C1 segment of cervical spinal cord (tissue), 14 donors: ENCODE measurements around the gene SEMA4D.

ENCODE experiments used
- DNase-seq, 14 donors: peaks; one replicate each; lab custom pipeline; 2025; lab: John Stamatoyannopoulos, UW

Gene SEMA4D, protein sequence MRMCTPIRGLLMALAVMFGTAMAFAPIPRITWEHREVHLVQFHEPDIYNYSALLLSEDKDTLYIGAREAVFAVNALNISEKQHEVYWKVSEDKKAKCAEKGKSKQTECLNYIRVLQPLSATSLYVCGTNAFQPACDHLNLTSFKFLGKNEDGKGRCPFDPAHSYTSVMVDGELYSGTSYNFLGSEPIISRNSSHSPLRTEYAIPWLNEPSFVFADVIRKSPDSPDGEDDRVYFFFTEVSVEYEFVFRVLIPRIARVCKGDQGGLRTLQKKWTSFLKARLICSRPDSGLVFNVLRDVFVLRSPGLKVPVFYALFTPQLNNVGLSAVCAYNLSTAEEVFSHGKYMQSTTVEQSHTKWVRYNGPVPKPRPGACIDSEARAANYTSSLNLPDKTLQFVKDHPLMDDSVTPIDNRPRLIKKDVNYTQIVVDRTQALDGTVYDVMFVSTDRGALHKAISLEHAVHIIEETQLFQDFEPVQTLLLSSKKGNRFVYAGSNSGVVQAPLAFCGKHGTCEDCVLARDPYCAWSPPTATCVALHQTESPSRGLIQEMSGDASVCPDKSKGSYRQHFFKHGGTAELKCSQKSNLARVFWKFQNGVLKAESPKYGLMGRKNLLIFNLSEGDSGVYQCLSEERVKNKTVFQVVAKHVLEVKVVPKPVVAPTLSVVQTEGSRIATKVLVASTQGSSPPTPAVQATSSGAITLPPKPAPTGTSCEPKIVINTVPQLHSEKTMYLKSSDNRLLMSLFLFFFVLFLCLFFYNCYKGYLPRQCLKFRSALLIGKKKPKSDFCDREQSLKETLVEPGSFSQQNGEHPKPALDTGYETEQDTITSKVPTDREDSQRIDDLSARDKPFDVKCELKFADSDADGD

GRCh38 chr9:89497978-89498851, at the start of gene SEMA4D:
TSS of gene SEMA4D (minus strand) at chr9:89498113. CDS start at chr9:89405456, 92,657 bp downstream.
- DNase-seq: peak in 8 of 14 donors; percentile 32 to 74 (median 60)

- DNase-seq: no peak
Observed at GRCh38 chr9:89547000-89547399, 49.1 kb upstream of the SEMA4D start.

DNA sequence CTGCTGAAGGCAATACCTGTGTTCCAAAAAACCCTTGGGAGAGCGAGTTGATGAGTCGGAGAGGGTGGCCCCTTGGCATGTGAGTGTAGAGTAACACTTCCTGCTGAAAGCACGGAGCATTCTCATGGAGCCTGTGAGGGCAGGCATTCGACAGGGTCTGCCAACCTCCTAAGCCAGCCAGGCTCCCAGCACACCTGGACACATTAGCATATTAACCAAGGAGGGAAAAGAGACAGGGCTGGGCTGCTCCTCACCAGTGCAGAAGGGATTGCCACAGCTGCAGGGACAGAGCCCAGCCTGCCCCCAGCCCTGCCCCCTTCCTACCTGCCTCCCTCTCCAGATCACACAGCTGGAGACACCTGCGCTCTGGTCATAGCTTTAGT, 46.4 kb upstream of the SEMA4D start:
- DNase-seq: no peak

DNA sequence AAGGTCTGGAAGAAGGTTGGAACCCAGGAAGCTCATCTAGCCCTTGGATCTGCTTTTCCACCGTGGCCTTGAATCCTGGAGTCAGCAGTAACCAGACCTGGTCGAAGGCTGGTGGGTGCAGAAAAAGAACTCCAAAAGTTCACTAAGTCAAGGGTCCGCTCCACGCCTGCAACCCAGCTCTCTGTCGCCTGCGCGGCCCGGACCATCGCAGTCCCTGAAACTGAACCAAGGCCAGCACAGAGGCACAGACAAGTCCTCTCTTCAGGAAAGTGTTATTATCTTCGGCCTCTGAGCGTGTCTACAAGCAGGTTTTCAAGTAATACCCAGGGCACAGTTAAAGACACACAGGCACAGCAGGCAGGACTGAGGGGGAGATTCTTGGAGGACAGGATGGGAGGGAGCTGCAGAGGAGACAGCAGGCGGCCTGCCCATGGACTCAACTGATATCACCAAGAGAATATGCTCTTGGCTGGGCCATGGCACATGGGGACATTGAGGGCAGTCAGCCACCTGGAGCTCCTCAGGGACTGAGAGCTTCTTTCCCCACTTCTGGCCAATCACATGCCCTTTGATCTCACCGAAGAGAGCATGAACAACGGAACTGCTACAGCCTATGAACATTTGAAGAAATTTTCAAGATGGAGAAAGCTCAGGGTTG, 45.8 kb upstream of the SEMA4D start:
- DNase-seq: no peak

DNA sequence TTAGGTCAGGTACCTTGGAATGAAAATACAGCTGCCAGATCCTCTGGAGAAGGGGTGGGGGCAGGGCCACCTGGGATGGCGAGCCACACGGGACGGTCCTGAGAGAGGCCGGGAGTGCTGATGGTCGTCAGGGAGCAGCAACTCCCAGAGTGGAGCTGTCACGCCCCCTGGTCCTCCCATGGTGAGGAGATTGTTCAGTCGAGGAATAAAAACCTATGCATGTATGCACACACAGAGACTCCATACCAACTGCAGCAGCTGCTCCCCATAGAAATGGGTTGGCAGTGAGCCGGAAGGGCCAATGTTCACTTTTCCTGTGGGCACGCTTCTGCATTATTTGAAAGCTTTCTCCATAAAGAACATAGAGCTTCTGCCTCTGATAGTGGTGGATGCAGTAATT, 45.2 kb upstream of the SEMA4D start:
- DNase-seq: no peak

DNA sequence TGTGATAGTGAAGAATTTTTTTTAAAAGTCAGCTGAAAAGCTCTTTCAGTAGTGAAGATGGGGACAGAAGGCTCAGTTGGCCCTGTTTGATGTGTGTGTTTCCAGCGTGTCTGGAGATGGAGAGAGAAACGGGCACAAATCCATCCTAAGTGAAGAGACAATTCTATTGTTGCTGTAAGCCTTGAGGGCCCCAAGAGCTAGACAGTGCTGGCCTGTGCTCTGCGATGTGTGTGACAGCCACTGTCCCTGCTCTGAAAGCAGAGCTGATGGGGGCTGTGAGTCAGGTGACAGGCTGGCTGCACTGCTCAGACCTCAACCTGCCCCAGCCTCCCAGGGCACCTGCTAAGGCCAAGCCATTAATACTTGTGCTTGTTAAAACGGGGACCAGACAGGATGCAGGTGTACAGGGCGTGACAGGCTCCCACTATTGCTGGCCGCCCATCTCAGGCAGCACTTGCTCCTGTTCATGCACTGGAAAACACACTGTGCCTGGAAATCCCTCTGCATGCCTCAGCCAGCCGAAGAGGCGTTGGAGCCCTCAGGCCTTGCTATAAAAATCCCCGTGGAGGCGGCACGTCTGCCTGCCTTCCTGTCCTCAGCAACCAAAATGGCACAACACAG, 44.6 kb upstream of the SEMA4D start:
- DNase-seq: peak in 11 of 14 donors; percentile 16 to 81 (median 60)

- DNase-seq: no peak
Observed at GRCh38 chr9:89541798-89542197, 43.9 kb upstream of the SEMA4D start.

DNA sequence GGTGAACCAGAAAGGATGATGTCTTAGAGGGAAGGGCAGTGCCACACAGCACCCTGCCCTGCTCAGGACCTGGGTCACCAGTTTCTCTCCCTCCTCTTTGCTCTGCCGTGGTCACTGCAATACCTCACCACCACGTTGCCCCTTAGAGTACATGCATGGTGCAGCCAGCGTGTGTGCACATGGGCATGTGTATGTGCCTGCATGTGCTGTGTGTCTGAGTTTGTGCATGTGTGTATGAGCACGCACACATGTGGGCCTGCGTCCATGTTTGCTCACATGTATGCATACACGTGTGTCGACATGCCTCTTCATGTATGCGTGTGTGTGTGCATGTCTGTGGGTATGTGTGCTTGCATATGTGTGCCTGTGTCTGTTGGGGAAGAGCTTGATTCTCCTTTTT, 41.5 kb upstream of the SEMA4D start:
- no peak for DNase-seq

GRCh38 chr9:89538871-89539270, 41.0 kb upstream of the SEMA4D start:
- DNase-seq: no peak

- DNase-seq: no peak
Observed at GRCh38 chr9:89537166-89537565, 39.3 kb upstream of the SEMA4D start.

DNA sequence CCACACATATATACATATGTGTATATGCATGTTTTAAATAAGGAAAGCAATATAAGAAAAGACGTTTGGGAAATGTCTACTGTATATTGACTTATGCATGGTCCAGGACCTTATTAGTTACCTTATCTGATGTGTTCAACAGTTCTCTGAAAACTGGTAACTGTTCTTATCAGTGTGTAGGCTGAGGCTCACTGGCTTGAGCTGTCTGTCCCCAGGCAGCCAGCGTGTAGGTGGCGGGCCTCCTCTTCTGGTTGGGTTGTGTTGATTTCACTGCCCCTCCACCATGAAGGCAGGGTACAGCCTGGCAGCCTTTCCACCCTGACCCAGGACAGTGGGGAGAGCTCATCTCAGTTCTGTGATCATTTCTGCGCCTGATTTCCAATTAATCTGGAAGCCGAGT, 38.7 kb upstream of the SEMA4D start:
- DNase-seq: no peak

GRCh38 chr9:89536145-89536574, 38.2 kb upstream of the SEMA4D start:
- DNase-seq: no peak

GRCh38 chr9:89535461-89535860, 37.5 kb upstream of the SEMA4D start:
- no peak for DNase-seq

GRCh38 chr9:89534515-89535287, 36.8 kb upstream of the SEMA4D start:
- no peak for DNase-seq

- peak in 1 of 14 donors; percentile 25 for DNase-seq
Observed at GRCh38 chr9:89533411-89534095, 35.6 kb upstream of the SEMA4D start.

- DNase-seq: no peak
Observed at GRCh38 chr9:89532944-89533343, 35.0 kb upstream of the SEMA4D start.

DNA sequence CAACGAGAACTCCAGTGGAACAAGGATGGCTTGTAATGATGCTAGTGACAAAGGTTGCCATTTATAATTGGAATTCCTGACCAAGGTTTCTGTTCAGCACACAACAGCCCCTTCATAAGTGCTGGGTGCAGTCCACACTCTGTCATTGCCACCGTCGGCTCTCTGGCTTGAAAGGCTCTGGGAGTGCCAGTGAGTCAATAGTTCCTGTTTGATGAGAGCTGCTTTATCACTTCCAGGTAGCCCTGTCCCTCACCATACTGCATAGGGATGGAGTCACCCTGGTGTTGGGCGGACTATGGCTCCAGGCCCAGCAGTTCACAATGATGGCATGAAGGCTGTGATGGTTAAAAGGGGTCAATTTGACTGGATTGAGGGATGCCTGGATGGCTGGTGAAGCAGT, 34.6 kb upstream of the SEMA4D start:
- peak in 1 of 14 donors; percentile 36 for DNase-seq

GRCh38 chr9:89531766-89532165, 33.9 kb upstream of the SEMA4D start:
- peak in 1 of 14 donors; percentile 70 for DNase-seq

GRCh38 chr9:89530726-89531125, 32.8 kb upstream of the SEMA4D start:
- no peak for DNase-seq
